ENCODE data around the gene FGD4.

The FGD4 gene

GRCh38 chr12:32692358-32692757 is 293.0 kb downstream of the FGD4 start:
- H3K4me3 Mint-ChIP-seq, result no peak overlapping the region
- H3K4me1 Mint-ChIP-seq, result peaks cover 66% of the 10 kb centered on the region
- H3K9me3 Mint-ChIP-seq, result no peaks in the 10 kb centered on the region
- H3K36me3 Mint-ChIP-seq, result peaks cover 19% of the 10 kb centered on the region
- no peak overlapping the region for H3K27ac Mint-ChIP-seq
- H3K27me3 Mint-ChIP-seq, result no peaks in the 10 kb centered on the region

- Mint-ChIP-seq H3K4me3 (no peak overlapping the region), H3K4me1 (peaks cover 64% of the 10 kb centered on the region), H3K9me3 (no peaks in the 10 kb centered on the region), H3K27ac (no peak overlapping the region), H3K36me3 (peaks cover 19% of the 10 kb centered on the region), H3K27me3 (no peaks in the 10 kb centered on the region)
These were observed 293.7 kb downstream of the FGD4 start for GRCh38 chr12:32693036-32693435.
